Measurements from ENCODE around the gene VAPA. TPM values are rescaled to one million over a fixed set of nuclear protein-coding genes. Genes with fewer than 3 reads are reported as not detected.

VAPA gene
- total and polyA plus RNA-seq, 9 of the 15 experiments (the other 6 are each of a cell fraction or from before 2014, with no cell fraction given): 219 to 902 (median 526) TPM

GRCh38 chr18:9905401-9905922 lies 8.4 kb upstream of the VAPA start (continued):
- no peak for TF ChIP-seq ZBTB9 (CRISPR knock-in tag; IDR thresholded peaks at IDR 0.05)
- no peak for TF ChIP-seq ZFP91 (CRISPR knock-in tag; IDR thresholded peaks at IDR 0.05)
- no peak for TF ChIP-seq E4F1 (CRISPR knock-in tag; IDR thresholded peaks at IDR 0.05; ENCODE audit: borderline replicate concordance)
- no peak for TF ChIP-seq MITF (IDR thresholded peaks at IDR 0.05)
- no peak for TF ChIP-seq ZNF134 (CRISPR knock-in tag; conservative IDR thresholded peaks at IDR 0.05)
- peak; percentile 29; the same call in 1 of the 2 replicates for TF ChIP-seq ESRRA (IDR thresholded peaks at IDR 0.05; ENCODE audit: borderline replicate concordance, low read depth)
- TF ChIP-seq ZBTB34 (CRISPR knock-in tag; IDR thresholded peaks at IDR 0.05): no peak
- no peak for TF ChIP-seq MYBL2 (IDR thresholded peaks at IDR 0.05; ENCODE audit: low read depth)
- TF ChIP-seq MYBL2 (CRISPR knock-in tag; IDR thresholded peaks at IDR 0.05; ENCODE audit: borderline replicate concordance): no peak
- no peak for TF ChIP-seq TFE3 (CRISPR knock-in tag; IDR thresholded peaks at IDR 0.05)
- TF ChIP-seq HMGN3 (IDR thresholded peaks at IDR 0.05; ENCODE audit: borderline replicate concordance, extremely low read depth, insufficient read length, low read depth, low read length): no peak
- peak; percentile 29; the same call in 1 of the 2 replicates for TF ChIP-seq ZNF239 (CRISPR knock-in tag; IDR thresholded peaks at IDR 0.05)
- 0 out of 2 replicates have a peak, but pooled peaks have one; percentile 17 for TF ChIP-seq ZNF263 (CRISPR knock-in tag; IDR thresholded peaks at IDR 0.05; ENCODE audit: borderline replicate concordance)
- TF ChIP-seq ETV1 (tag; conservative IDR thresholded peaks at IDR 0.05; ENCODE audit: low read depth): peak; percentile 64
- peak; percentile 39; the same call in 1 of the 2 replicates for TF ChIP-seq STAT5A (IDR thresholded peaks at IDR 0.05; ENCODE audit: borderline replicate concordance, low read length)
- peak in 1 of 2 experiments; percentile 69; a peak in 2 of 4 replicates for TF ChIP-seq HDAC1 (IDR thresholded peaks at IDR 0.05)
- TF ChIP-seq ATF7 (IDR thresholded peaks at IDR 0.05): peak; percentile 58; the same call in 1 of the 2 replicates
- TF ChIP-seq SNRNP70 (optimal IDR thresholded peaks at IDR 0.05; ENCODE audit: low read depth, low read length): no peak
